ENCODE results near the gene CNOT9. TPM values are rescaled to one million over a fixed set of nuclear protein-coding genes. Genes with fewer than 3 reads are reported as not detected.

Gene CNOT9
- total and polyA plus RNA-seq, 7 experiments from 2014 or later: 13.7 to 99.6 (median 46.4) TPM

- intact Hi-C loops (cut with micrococcal nuclease): no loop called here
- peaks cover 11 to 37% (median 25%) of the 10 kb centered on the region in 7 donors for H3K4me1 Mint-ChIP-seq
- no peak overlapping the region for H3K4me3 Mint-ChIP-seq
- ChIA-PET CTCF (no interaction called here), POLR2A (no interaction called here)
- H3K27me3 Mint-ChIP-seq: no peaks in the 10 kb centered on the region
- DNase-seq (no peak), ATAC-seq (no peak)
- no peaks in the 10 kb centered on the region for H3K9me3 Mint-ChIP-seq
- H3K36me3 Mint-ChIP-seq: peaks cover 17 to 42% (median 30%) of the 10 kb centered on the region in 5 donors
- no peak overlapping the region for H3K27ac Mint-ChIP-seq
- Histone ChIP-seq H3K36me3 (ENCODE audit: control insufficient read depth in 2 of 3, insufficient read depth in 3 of 3, low read length in 3 of 3) (peaks cover 0 to 50% (median 18%) of the 10 kb centered on the region in 3 experiments), H3K9me3 (ENCODE audit: control insufficient read depth in 2 of 3, low read length in 3 of 3) (no peaks in the 10 kb centered on the region), H3K27me3 (ENCODE audit: control insufficient read depth in 2 of 2, insufficient read depth in 2 of 2, low read length in 2 of 2) (no peaks in the 10 kb centered on the region), H3K4me3 (ENCODE audit: low read length) (no peak overlapping the region), H3K4me1 (ENCODE audit: control insufficient read depth in 2 of 2, insufficient read depth in 2 of 2, low read length in 2 of 2) (no peaks in the 10 kb centered on the region), H3K27ac (ENCODE audit: low read depth, low read length) (no peak overlapping the region)
These were observed 9.7 kb upstream of the CNOT9 start for GRCh38 chr2:218558986-218559385.

GRCh38 chr2:218564056-218564455 is 4.6 kb upstream of the CNOT9 start:
- H3K4me3 ChIP-seq (ENCODE audit: low read length): no peak overlapping the region
- no peaks in the 10 kb centered on the region for H3K27me3 Mint-ChIP-seq
- ATAC-seq (no peak), DNase-seq (no peak)
- ChIA-PET CTCF (no interaction called here), POLR2A (interaction anchor here (1.7 kb wide), 1 partner anchor 95 kb away, joined by 7 read pairs; the partner anchor contains the start of genes BCS1L and ZNF142)
- H3K9me3 Mint-ChIP-seq: no peaks in the 10 kb centered on the region
- H3K4me1 ChIP-seq (ENCODE audit: control insufficient read depth in 2 of 2, insufficient read depth in 2 of 2, low read length in 2 of 2): peaks cover 7 to 13% of the 10 kb centered on the region in 2 donors
- H3K4me1 Mint-ChIP-seq: peaks cover 28 to 57% (median 46%) of the 10 kb centered on the region in 7 donors
- peaks cover 11 to 28% (median 22%) of the 10 kb centered on the region in 5 donors for H3K36me3 Mint-ChIP-seq
- peak overlapping the region in 3 of 9 donors; percentile 50 to 80 (median 79) for H3K27ac Mint-ChIP-seq
- no peak overlapping the region for H3K27ac ChIP-seq (ENCODE audit: low read depth, low read length)
- H3K9me3 ChIP-seq (ENCODE audit: control insufficient read depth in 2 of 3, low read length in 3 of 3): no peaks in the 10 kb centered on the region
- H3K27me3 ChIP-seq (ENCODE audit: control insufficient read depth in 2 of 2, insufficient read depth in 2 of 2, low read length in 2 of 2): no peaks in the 10 kb centered on the region
- H3K36me3 ChIP-seq (ENCODE audit: control insufficient read depth in 2 of 3, insufficient read depth in 3 of 3, low read length in 3 of 3): peaks cover 0 to 26% (median 5%) of the 10 kb centered on the region in 3 experiments
- intact Hi-C loops (cut with micrococcal nuclease): loop anchor here in 1 of 2 donors (10.0 kb wide), 1 partner anchor 691 kb away; the partner anchor contains the start of genes TUBA4A and TUBA4B
- no peak overlapping the region for H3K4me3 Mint-ChIP-seq

GRCh38 chr2:218566296-218566695 is 2.3 kb upstream of the CNOT9 start:
- H3K4me3 Mint-ChIP-seq: peak overlapping the region; percentile 62 to 100 (median 96)

DNA sequence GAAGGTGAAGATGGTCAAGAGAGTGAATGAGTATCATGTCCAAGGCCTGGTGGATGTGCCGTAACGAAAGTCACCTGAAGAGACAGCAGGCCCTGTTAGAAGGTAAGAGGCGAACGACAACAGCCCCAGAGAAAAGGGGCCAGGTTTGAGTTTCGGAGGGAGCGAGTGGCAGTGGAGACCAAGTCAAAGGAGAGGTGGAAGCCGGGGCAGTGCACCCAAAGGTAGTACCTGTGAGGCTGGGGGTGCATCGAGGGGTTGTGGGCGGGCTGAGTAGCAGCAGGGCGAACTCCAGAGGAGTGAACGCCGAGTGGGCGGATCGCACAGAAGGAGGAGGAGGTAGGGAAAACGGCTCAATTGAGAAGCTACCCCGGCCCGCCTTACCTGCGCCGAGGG is 846 bp upstream of the CNOT9 start:
- H3K4me3 Mint-ChIP-seq: peak overlapping the region; percentile 90 to 100 (median 98)
- H3K4me1 ChIP-seq (ENCODE audit: control insufficient read depth in 2 of 2, insufficient read depth in 2 of 2, low read length in 2 of 2): peaks cover 22 to 31% of the 10 kb centered on the region in 2 donors
- intact Hi-C loops (cut with micrococcal nuclease): loop anchor here (1.0 to 10.0 kb wide), 21 partner anchors 15 to 975 kb away; partner anchors contain the start of genes AAMP (in 2 of the 2), ARPC2 (in 2 of the 2), BCS1L (in 2 of the 2) and DNAJB2 (in 2 of the 2)
- DNase-seq: peak in 1 of 9 donors; percentile 84
- no peaks in the 10 kb centered on the region for H3K27me3 ChIP-seq (ENCODE audit: control insufficient read depth in 2 of 2, insufficient read depth in 2 of 2, low read length in 2 of 2)
- peaks cover 0 to 6% (median 5%) of the 10 kb centered on the region in 3 experiments for H3K36me3 ChIP-seq (ENCODE audit: control insufficient read depth in 2 of 3, insufficient read depth in 3 of 3, low read length in 3 of 3)
- H3K27ac ChIP-seq (ENCODE audit: low read depth, low read length): peak overlapping the region; percentile 96
- H3K36me3 Mint-ChIP-seq: peaks cover 0 to 31% (median 4%) of the 10 kb centered on the region in 5 donors
- no peaks in the 10 kb centered on the region for H3K9me3 ChIP-seq (ENCODE audit: control insufficient read depth in 2 of 3, low read length in 3 of 3)
- POLR2A ChIA-PET: interaction anchor here (0.6 to 1.1 kb wide), 5 partner anchors 9 to 171 kb away, joined by 3 to 4 read pairs (median 3); no protein-coding TSS in a partner anchor
- H3K27me3 Mint-ChIP-seq: no peaks in the 10 kb centered on the region
- ATAC-seq: peak; percentile 65
- H3K4me3 ChIP-seq (ENCODE audit: low read length): peak overlapping the region; percentile 78
- peak overlapping the region; percentile 97 to 100 (median 99) for H3K27ac Mint-ChIP-seq
- H3K9me3 Mint-ChIP-seq: no peaks in the 10 kb centered on the region
- H3K4me1 Mint-ChIP-seq: peaks cover 45 to 72% (median 61%) of the 10 kb centered on the region in 7 donors
- CTCF ChIA-PET: no interaction called here

More at GRCh38 chr2:218566296-218566695, 2.3 kb upstream of the CNOT9 start:
- intact Hi-C loops (cut with micrococcal nuclease): loop anchor here (5.0 to 10.0 kb wide), 4 partner anchors 331 to 976 kb away; partner anchors contain the start of genes CHPF (in 1 of the 2), GMPPA (in 1 of the 2), TMEM198 (in 1 of the 2) and TUBA4A (in 1 of the 2)
- no peaks in the 10 kb centered on the region for H3K9me3 ChIP-seq (ENCODE audit: control insufficient read depth in 2 of 3, low read length in 3 of 3)
- ChIA-PET CTCF (no interaction called here), POLR2A (interaction anchor here (1.1 kb wide), 1 partner anchor 169 kb away, joined by 3 read pairs; no protein-coding TSS in a partner anchor)
- H3K36me3 ChIP-seq (ENCODE audit: control insufficient read depth in 2 of 3, insufficient read depth in 3 of 3, low read length in 3 of 3): peaks cover 0 to 4% (median 0%) of the 10 kb centered on the region in 3 experiments
- no peak for DNase-seq
- H3K4me1 ChIP-seq (ENCODE audit: control insufficient read depth in 2 of 2, insufficient read depth in 2 of 2, low read length in 2 of 2): peaks cover 22 to 31% of the 10 kb centered on the region in 2 donors
- peaks cover 44 to 72% (median 61%) of the 10 kb centered on the region in 7 donors for H3K4me1 Mint-ChIP-seq
- H3K9me3 Mint-ChIP-seq: no peaks in the 10 kb centered on the region
- no peak for ATAC-seq
- H3K27ac Mint-ChIP-seq: peak overlapping the region in 8 of 9 donors; percentile 40 to 100 (median 99)
- peak overlapping the region; percentile 96 for H3K27ac ChIP-seq (ENCODE audit: low read depth, low read length)
- H3K4me3 ChIP-seq (ENCODE audit: low read length): no peak overlapping the region
- no peaks in the 10 kb centered on the region for H3K27me3 Mint-ChIP-seq
- no peaks in the 10 kb centered on the region for H3K27me3 ChIP-seq (ENCODE audit: control insufficient read depth in 2 of 2, insufficient read depth in 2 of 2, low read length in 2 of 2)
- H3K36me3 Mint-ChIP-seq: peaks cover 3 to 29% (median 7%) of the 10 kb centered on the region in 5 donors

DNA sequence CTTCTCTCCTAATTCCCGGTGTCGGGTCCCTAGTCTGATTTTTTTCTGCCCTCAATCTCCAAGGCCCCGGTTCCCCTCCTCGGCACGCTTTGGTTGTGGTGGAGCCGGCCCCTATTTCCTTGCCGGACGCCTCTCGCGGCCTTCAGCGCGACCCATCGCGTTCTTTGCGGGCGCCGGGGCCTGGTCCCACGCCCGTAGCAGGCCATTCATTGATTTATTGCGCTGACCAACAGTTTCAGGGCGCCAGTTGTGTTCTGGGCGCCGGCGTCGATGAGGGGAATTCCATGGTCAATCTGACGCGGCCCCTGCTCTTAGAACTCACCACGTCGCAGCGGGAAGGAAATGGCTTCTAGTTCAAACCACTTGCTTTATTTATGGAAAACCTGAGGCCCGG is 396 bp downstream of the CNOT9 start:
- peak overlapping the region; percentile 96 for H3K27ac ChIP-seq (ENCODE audit: low read depth, low read length)
- ATAC-seq (no peak), DNase-seq (peak in 7 of 9 donors; percentile 16 to 70 (median 34))
- Mint-ChIP-seq H3K9me3 (no peaks in the 10 kb centered on the region), H3K4me3 (peak overlapping the region; percentile 90 to 100 (median 98)), H3K36me3 (peaks cover 0 to 30% (median 4%) of the 10 kb centered on the region in 5 donors), H3K4me1 (peaks cover 43 to 73% (median 63%) of the 10 kb centered on the region in 7 donors), H3K27ac (peak overlapping the region; percentile 97 to 100 (median 99)), H3K27me3 (no peaks in the 10 kb centered on the region)
- peaks cover 0 to 7% (median 5%) of the 10 kb centered on the region in 3 experiments for H3K36me3 ChIP-seq (ENCODE audit: control insufficient read depth in 2 of 3, insufficient read depth in 3 of 3, low read length in 3 of 3)
- no peaks in the 10 kb centered on the region for H3K9me3 ChIP-seq (ENCODE audit: control insufficient read depth in 2 of 3, low read length in 3 of 3)
- H3K27me3 ChIP-seq (ENCODE audit: control insufficient read depth in 2 of 2, insufficient read depth in 2 of 2, low read length in 2 of 2): no peaks in the 10 kb centered on the region
- CTCF ChIA-PET: no interaction called here
- H3K4me3 ChIP-seq (ENCODE audit: low read length): peak overlapping the region; percentile 78
- H3K4me1 ChIP-seq (ENCODE audit: control insufficient read depth in 2 of 2, insufficient read depth in 2 of 2, low read length in 2 of 2): peaks cover 22 to 31% of the 10 kb centered on the region in 2 donors
- POLR2A ChIA-PET: interaction anchor here (0.8 kb wide), 1 partner anchor 59 kb away, joined by 3 read pairs; no protein-coding TSS in a partner anchor
- intact Hi-C loops (cut with micrococcal nuclease): loop anchor here (2.0 to 10.0 kb wide), 7 partner anchors 14 to 973 kb away; partner anchors contain the start of genes ARPC2 (in 1 of the 2), CHPF (in 1 of the 2), GMPPA (in 1 of the 2) and TMEM198 (in 1 of the 2)

DNA sequence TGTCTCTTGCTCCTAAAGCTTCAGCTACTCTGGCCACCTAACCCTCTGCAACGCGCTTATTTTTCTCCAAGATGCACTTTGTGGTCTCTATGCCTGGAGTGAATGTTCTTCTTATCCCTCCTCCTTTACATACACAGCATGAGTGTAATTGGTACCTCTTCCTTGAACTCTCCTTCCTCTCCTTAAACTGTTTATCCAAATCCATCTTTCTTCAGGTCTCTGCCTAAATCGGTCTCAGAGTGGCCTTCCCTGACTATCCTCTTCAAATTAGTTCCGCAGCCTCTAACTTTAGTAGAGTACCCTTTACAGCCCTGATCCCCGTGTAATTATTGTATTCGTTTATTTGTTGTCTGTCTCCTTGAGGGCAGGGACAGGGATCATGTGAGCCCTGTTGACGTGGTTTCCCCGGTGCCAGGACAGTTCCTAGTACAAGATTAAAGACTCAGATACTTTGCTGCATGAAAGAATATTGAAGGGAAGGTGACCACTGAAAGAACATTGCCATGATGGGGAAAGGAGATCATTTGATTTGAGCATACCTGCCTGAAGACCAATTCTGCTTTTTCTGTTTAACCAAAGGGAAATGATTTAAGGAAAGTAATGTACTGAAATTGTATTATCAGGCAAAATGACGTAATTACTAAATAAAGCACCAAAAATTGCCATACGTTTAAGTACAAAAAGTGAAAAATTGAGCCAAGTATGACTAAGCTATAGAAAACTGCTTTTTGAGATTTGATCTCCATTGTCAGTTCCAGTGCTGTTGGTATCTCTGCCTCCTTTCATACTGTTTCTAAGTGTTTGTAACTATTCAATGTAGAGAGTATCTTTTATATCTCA is 1.2 kb downstream of the CNOT9 start:
- peak in 1 of 9 donors; percentile 9 for DNase-seq
- Mint-ChIP-seq H3K9me3 (no peaks in the 10 kb centered on the region), H3K27me3 (no peaks in the 10 kb centered on the region), H3K4me3 (peak overlapping the region; percentile 90 to 100 (median 98)), H3K27ac (peak overlapping the region; percentile 97 to 100 (median 99)), H3K4me1 (peaks cover 42 to 74% (median 64%) of the 10 kb centered on the region in 7 donors), H3K36me3 (peaks cover 0 to 26% (median 4%) of the 10 kb centered on the region in 5 donors)
- H3K27ac ChIP-seq (ENCODE audit: low read depth, low read length): peak overlapping the region; percentile 96
- ChIA-PET CTCF (no interaction called here), POLR2A (interaction anchor here (0.8 to 1.0 kb wide), 2 partner anchors 58 to 353 kb away, joined by 3 read pairs; no protein-coding TSS in a partner anchor)
- intact Hi-C loops (cut with micrococcal nuclease): loop anchor here (2.0 to 10.0 kb wide), 7 partner anchors 13 to 972 kb away; partner anchors contain the start of genes ARPC2 (in 1 of the 2), CHPF (in 1 of the 2), GMPPA (in 1 of the 2) and TMEM198 (in 1 of the 2)
- no peak for ATAC-seq
- no peaks in the 10 kb centered on the region for H3K27me3 ChIP-seq (ENCODE audit: control insufficient read depth in 2 of 2, insufficient read depth in 2 of 2, low read length in 2 of 2)
- H3K9me3 ChIP-seq (ENCODE audit: control insufficient read depth in 2 of 3, low read length in 3 of 3): no peaks in the 10 kb centered on the region
- peak overlapping the region; percentile 78 for H3K4me3 ChIP-seq (ENCODE audit: low read length)
- peaks cover 22 to 31% of the 10 kb centered on the region in 2 donors for H3K4me1 ChIP-seq (ENCODE audit: control insufficient read depth in 2 of 2, insufficient read depth in 2 of 2, low read length in 2 of 2)
- H3K36me3 ChIP-seq (ENCODE audit: control insufficient read depth in 2 of 3, insufficient read depth in 3 of 3, low read length in 3 of 3): peaks cover 0 to 12% (median 8%) of the 10 kb centered on the region in 3 experiments

Measured in naive thymus-derived CD4-positive, alpha-beta T cell (primary cell).